ENCODE data around the gene SPRED2.

- TF ChIP-seq POLR2AphosphoS5 (IDR thresholded peaks at IDR 0.05; ENCODE audit: low read depth, low read length) = no peak
- TF ChIP-seq POLR2A (IDR thresholded peaks at IDR 0.05; ENCODE audit: low read depth, low read length) = no peak
- no peak for TF ChIP-seq TAF1 (IDR thresholded peaks at IDR 0.05; ENCODE audit: borderline replicate concordance, low read depth, low read length)
Observed at GRCh38 chr2:65429786-65430602, 2.4 kb downstream of the SPRED2 start.
